GM21528 (cell line): ENCODE measurements around the gene RAPGEF3.

Source experiments
- ATAC-seq: cut with Tn5 transposase; IDR thresholded peaks from one replicate; pipeline ENCODE4 v1.9.1; 2021; ENCODE audit warnings: mild to moderate bottlenecking, moderate library complexity; ENCODE audit not compliant: unreplicated experiment, low FRiP score

The RAPGEF3 gene

GRCh38 chr12:47725091-47725772 is 33.4 kb downstream of the RAPGEF3 start, which contains the start of gene ENDOU:
ENDOU (minus strand) TSS chr12:47725490; CDS start chr12:47725413, 77 bp downstream.
- no peak for ATAC-seq

- no peak for ATAC-seq
Measured at GRCh38 chr12:47722941-47723631, 35.6 kb downstream of the RAPGEF3 start.

- ATAC-seq, result no peak
Measured at GRCh38 chr12:47722136-47722834, 36.4 kb downstream of the RAPGEF3 start.

DNA sequence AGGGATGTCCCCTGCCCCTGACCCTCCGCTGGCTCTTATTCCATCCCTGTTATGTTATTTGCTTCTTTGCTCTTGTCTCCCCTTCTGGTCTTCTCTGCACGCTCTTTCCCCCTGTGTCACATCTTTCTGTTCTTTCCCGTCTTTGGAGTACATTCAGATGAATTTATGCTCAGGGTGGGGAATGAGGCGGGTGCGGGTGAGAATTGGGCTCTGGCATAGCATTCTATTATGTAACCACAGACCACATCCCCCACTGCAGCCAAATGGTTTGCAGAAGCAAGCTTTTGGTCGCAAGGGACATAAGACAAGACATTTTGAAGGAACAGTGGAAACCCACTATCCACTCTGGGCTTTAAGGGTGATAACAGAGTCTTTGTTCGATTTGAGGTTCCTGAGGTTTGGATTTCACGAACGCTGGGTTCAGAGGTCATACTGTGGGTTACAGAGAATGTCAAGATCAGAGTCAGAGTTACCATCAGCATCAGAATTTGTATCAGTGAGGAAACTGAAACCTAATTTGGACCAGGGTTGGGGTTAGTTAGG is 37.2 kb downstream of the RAPGEF3 start:
- ATAC-seq, result no peak

- ATAC-seq, result no peak
Measured at GRCh38 chr12:47718531-47718930, 40.1 kb downstream of the RAPGEF3 start.

GRCh38 chr12:47717443-47718193 is 41.1 kb downstream of the RAPGEF3 start:
- ATAC-seq, result no peak

- no peak for ATAC-seq
Measured at GRCh38 chr12:47717046-47717442, 41.6 kb downstream of the RAPGEF3 start.

- no peak for ATAC-seq
Measured at GRCh38 chr12:47715877-47716548, 42.7 kb downstream of the RAPGEF3 start.

- ATAC-seq, result peak; percentile 73
Measured at GRCh38 chr12:47715393-47715876, 43.2 kb downstream of the RAPGEF3 start.

DNA sequence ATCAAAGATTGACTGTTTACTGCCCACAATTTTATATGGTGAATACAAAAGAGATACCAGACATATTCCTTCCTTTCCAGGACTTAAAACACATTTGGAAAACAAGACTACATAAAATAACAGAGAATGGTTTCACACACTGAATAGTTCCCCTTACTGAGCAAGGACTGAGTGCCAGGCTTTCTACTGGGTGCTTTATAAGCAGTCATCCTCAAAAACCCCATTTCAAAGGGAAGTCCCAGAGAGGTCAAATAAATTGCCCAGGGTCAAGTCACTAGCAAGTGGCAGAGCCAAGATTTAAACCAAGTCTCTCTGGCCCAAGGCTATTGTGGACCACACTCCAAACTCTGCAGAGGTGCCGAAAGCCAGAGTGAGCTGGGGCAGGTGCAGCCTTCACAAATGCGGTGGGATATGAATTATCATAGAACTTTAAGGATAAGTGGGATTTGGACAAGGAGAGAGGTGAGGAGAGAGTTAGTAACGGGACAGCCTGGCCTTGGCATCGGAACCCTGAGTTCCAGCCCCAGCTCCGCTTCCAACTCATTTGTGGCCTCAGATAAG is 43.8 kb downstream of the RAPGEF3 start:
- peak; percentile 9 for ATAC-seq

GRCh38 chr12:47712171-47712570 is 46.5 kb downstream of the RAPGEF3 start:
- ATAC-seq, result no peak

DNA sequence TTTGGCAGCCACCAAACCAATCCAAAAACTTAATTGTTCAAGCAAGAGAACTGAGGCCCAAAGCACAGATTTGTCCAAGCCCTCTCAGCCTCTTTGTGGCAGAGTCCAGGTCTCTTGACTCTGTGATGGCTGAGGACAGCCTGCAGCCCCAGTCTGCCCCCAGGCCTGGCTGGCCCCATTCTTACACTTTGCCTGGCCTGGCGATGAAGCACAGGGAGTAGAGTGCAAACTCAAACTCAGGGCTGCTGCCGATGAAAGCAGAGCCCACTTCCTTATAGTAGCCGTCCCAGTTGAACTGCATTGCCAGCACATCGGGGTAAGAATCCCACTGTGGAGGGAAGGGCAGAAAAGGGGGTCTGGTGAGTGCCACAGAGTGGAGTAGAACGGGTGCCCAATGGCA is 47.2 kb downstream of the RAPGEF3 start:
- no peak for ATAC-seq

- no peak for ATAC-seq
Measured at GRCh38 chr12:47710278-47710677, 48.4 kb downstream of the RAPGEF3 start.

- ATAC-seq, result no peak
Measured at GRCh38 chr12:47709671-47710070, 49.0 kb downstream of the RAPGEF3 start.

DNA sequence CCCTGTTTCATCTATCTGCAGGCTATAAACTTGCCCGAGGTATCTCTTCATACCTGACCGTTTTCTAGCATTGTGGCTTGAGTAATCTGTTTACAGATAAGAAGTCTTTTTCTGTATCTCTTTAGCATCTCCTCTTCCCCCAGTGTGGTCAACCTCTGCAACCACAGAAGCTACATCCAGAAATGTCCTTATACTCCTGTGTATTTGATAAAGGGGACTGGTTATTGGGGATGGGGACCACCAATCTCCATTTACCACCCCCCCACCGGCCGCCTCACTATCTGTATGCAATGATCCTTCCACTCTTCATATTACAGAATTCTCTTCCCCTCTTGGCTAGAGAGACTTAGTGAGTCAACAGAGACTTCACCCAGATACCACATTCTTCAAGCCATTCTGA is 49.4 kb downstream of the RAPGEF3 start:
- ATAC-seq, result no peak

DNA sequence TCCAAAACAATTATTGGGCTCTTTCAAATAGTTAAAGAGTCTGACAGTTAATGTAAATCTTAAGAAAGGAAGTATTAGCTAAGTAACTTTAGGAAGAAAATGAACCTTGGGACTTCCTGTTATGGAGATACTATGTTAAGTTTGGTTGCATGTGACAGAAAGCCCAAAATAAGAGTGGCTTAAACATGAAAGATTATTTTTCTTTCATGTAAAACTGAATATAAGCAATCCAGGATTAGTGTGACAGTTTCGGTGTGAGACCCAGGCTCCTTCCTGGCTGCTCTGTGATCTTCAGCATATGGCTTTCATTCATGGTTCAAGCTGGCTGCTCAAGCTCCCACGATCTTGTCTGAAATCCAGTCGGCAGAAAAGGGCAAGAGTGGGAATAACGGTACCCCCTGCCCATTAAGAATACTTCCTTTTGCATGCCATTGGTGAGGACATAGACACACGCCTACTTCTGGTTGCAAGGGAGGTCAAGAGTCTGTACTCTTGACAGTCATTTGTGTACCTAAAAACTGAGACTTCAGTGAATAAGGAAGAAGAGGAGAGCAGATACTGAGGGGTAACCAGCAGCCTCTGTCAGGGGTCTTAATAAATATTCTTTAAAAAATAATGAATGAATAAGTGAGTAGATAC is 50.7 kb downstream of the RAPGEF3 start:
- no peak for ATAC-seq

DNA sequence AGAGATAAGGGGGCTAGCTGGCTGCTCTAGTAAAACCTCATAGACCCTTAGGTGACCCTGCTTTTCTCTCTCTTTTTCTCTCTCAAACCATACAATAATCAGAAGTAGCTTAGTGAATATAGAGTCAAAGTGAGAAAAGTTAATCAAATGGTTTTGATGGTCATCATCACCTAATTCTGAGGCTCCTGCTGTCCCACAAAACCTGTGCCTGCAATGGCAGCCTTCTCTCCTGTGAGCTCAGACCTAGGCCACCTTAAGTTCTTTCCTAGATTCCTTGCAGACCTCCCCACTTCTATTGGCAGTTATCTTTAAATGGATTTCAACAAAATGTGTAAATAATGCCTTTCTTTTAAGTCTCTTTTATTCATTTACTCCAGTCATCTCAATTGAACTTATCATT is 51.3 kb downstream of the RAPGEF3 start:
- no peak for ATAC-seq

GRCh38 chr12:47705566-47706425 is 52.9 kb downstream of the RAPGEF3 start, which contains the start of gene RPAP3:
RPAP3 (minus strand) TSS chr12:47706030; CDS start chr12:47702840, 3,190 bp downstream.
- ATAC-seq, result peak; percentile 78
